ENCODE measurements around the gene IRF4.

IRF4 gene

DNA sequence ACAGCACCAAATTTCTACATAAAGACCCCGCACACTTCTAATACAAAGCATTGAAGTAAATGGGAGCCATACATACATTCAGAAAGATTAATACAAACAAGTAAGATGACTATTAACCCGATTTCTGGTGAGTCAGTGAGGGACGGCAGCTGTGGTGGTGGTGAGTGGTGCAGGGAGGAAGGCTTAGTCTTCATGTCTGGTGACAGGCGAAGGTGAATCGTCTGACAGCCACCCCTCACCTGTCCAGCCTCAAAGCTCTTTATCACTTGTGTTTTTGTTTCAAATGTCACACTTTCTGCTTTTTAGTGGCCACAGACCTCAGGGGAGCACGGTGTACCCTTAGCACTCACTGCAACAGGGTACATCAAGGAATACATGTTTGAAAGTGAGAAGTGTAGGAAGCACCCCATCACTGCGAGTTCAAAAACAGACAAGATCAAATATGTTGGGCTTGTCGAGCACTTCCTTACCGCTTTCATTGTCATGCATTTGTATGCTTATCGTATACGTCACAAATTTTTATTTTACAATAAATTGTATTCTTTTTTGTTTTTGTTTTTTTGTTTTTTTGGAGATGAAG, 63.5 kb downstream of the IRF4 start:
- no peak overlapping the region for H3K4me3 ChIP-seq (ENCODE audit: low read depth, low read length)
- TF ChIP-seq, protein P1, sequence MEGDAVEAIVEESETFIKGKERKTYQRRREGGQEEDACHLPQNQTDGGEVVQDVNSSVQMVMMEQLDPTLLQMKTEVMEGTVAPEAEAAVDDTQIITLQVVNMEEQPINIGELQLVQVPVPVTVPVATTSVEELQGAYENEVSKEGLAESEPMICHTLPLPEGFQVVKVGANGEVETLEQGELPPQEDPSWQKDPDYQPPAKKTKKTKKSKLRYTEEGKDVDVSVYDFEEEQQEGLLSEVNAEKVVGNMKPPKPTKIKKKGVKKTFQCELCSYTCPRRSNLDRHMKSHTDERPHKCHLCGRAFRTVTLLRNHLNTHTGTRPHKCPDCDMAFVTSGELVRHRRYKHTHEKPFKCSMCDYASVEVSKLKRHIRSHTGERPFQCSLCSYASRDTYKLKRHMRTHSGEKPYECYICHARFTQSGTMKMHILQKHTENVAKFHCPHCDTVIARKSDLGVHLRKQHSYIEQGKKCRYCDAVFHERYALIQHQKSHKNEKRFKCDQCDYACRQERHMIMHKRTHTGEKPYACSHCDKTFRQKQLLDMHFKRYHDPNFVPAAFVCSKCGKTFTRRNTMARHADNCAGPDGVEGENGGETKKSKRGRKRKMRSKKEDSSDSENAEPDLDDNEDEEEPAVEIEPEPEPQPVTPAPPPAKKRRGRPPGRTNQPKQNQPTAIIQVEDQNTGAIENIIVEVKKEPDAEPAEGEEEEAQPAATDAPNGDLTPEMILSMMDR (IDR thresholded peaks at IDR 0.05; ENCODE audit: low read depth, low read length), result no peak

DNA sequence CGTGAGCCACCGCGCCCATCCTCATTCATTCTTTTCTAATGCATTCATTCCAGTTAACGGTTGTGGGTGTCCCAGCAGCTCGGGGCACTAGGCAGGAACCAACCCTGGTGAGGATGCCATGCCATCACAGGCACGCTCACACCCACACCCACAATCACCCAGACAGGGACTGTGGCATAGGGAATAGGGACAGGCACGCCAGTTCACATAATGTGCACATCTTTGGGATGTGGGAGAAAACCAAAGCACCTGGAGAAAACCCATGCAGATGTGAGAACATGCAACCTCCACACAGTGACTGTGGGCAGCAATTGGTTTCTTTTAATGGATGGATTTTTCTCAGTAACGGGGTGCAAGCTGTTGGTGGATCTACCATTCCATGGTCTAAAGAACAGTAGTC, 64.3 kb downstream of the IRF4 start:
- H3K4me3 ChIP-seq (ENCODE audit: low read depth, low read length), result no peak overlapping the region

GRCh38 chr6:456358-456867, 64.9 kb downstream of the IRF4 start:
- TF ChIP-seq, protein P1 (IDR thresholded peaks at IDR 0.05; ENCODE audit: low read depth, low read length), result no peak
- no peak overlapping the region for H3K4me3 ChIP-seq (ENCODE audit: low read depth, low read length)

More for the DNA sequence above, 64.3 kb downstream of the IRF4 start:
- TF ChIP-seq, protein P1 (IDR thresholded peaks at IDR 0.05; ENCODE audit: low read depth, low read length), result no peak

DNA sequence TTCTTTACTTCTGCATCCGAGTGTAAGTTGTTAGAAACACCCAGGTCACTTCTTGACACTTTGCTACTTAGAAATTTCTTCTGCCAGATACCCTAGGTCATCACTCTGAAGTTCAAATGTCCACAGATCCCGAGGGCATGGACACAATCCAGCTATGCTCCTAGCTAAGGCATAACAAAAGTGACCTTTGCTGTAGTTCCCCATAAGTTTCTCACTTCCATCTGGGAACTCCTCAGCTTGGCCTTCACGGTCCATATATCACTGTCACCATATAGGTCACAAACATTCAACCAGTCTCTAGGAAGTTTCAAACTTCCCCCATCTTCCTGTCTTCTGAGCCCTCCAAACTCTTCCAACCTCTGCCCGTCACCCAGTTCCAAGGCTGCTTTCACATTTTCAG, 65.3 kb downstream of the IRF4 start:
- no peak overlapping the region for H3K4me3 ChIP-seq (ENCODE audit: low read depth, low read length)
- TF ChIP-seq, protein P1 (IDR thresholded peaks at IDR 0.05; ENCODE audit: low read depth, low read length), result no peak
